CD14-positive monocyte (primary cell): ENCODE results near the gene TNFRSF13B. TPM values are rescaled to one million over a fixed set of nuclear protein-coding genes. Genes with fewer than 3 reads are reported as not detected.

ENCODE experiments used
- DNase-seq, 3 donors: peaks; one replicate each; pipeline ENCODE4 v3.0.0-alpha.2; 2011 to 2022
- H2AFZ ChIP-seq: 2 replicates; pipeline ENCODE4 v1.6.0; 2012; ENCODE audit warnings: mild to moderate bottlenecking, low read depth, low read length, inconsistent platforms; ENCODE audit not compliant: insufficient read depth, poor library complexity, severe bottlenecking
- H3K27ac ChIP-seq, 2 donors: 1 replicate in 1 of 2; 2 replicates in 1 of 2; pipeline ENCODE4 v1.5.1; 2012 to 2013; ENCODE audit warnings: low read length in 2 of 2, control low read depth in 1 of 2, inconsistent platforms in 1 of 2, low read depth in 1 of 2, mild to moderate bottlenecking in 1 of 2
- H3K27me3 ChIP-seq, 2 donors: one replicate each; pipeline versions ENCODE4 v1.6.0 to v1.6.1; 2011 to 2013; ENCODE audit warnings: low read length in 2 of 2; ENCODE audit not compliant: control insufficient read depth in 2 of 2, insufficient read depth in 2 of 2
- H3K36me3 ChIP-seq, 2 donors: replicated peaks in 1 of 2; 1 replicate in 1 of 2; 2 replicates in 1 of 2; pipeline versions ENCODE4 v1.5.1 to v1.6.1; 2012 to 2013; ENCODE audit warnings: low read length in 2 of 2, control low read depth in 1 of 2, inconsistent platforms in 1 of 2, mild to moderate bottlenecking in 1 of 2; ENCODE audit not compliant: insufficient read depth in 2 of 2, control insufficient read depth in 1 of 2
- H3K4me1 ChIP-seq, 2 donors: 1 replicate in 1 of 2; 2 replicates in 1 of 2; pipeline versions ENCODE4 v1.5.1 to v1.6.1; 2012 to 2013; ENCODE audit warnings: low read length in 2 of 2, control low read depth in 1 of 2, inconsistent platforms in 1 of 2, mild to moderate bottlenecking in 1 of 2, moderate library complexity in 1 of 2; ENCODE audit not compliant: insufficient read depth in 2 of 2, control insufficient read depth in 1 of 2
- H3K4me2 ChIP-seq: replicated peaks from 2 replicates; pipeline ENCODE3; 2012; ENCODE audit warnings: low read length, moderate library complexity, mild to moderate bottlenecking; ENCODE audit not compliant: poor library complexity, severe bottlenecking; ENCODE audit errors: extremely low read depth
- H3K4me3 ChIP-seq, 3 experiments: fragments of 200-600 bp in 1 of 3; sonication (generic) in 1 of 3; replicated peaks in 1 of 3; 1 replicate in 2 of 3; 2 replicates in 1 of 3; pipeline ENCODE4 v1.5.1; 2011 to 2013; ENCODE audit warnings: low read length in 3 of 3, mild to moderate bottlenecking in 3 of 3, control low read depth in 2 of 3, low read depth in 2 of 3, inconsistent platforms in 1 of 3, moderate library complexity in 1 of 3
- H3K79me2 ChIP-seq: 2 replicates; pipeline ENCODE4 v1.6.0; 2012; ENCODE audit warnings: mild to moderate bottlenecking, control low read depth, inconsistent platforms, low read length, moderate library complexity; ENCODE audit not compliant: insufficient read depth
- H3K9ac ChIP-seq: 2 replicates; pipeline ENCODE4 v1.6.0; 2017; ENCODE audit warnings: low read length, mild to moderate bottlenecking; ENCODE audit not compliant: insufficient read depth, poor library complexity, severe bottlenecking
- H3K9me3 ChIP-seq, 2 donors: replicated peaks in 1 of 2; 1 replicate in 1 of 2; 2 replicates in 1 of 2; pipeline versions ENCODE4 v1.5.1 to v1.6.1; 2012 to 2013; ENCODE audit warnings: low read length in 2 of 2, control low read depth in 1 of 2; ENCODE audit not compliant: control insufficient read depth in 1 of 2, insufficient read depth in 1 of 2
- H4K20me1 ChIP-seq: 2 replicates; pipeline ENCODE4 v1.6.0; 2012; ENCODE audit warnings: mild to moderate bottlenecking, low read length, control low read depth, moderate library complexity; ENCODE audit not compliant: insufficient read depth
- H3K27ac Mint-ChIP-seq, 7 donors: one replicate each; pipeline ENCODE4 v1.8.0; 2020; ENCODE audit warnings: mild to moderate bottlenecking in 7 of 7, mixed read lengths in 7 of 7, moderate library complexity in 6 of 7, inconsistent platforms in 2 of 7
- H3K27me3 Mint-ChIP-seq, 3 donors: one replicate each; pipeline ENCODE4 v1.8.0; 2021 to 2022; ENCODE audit warnings: low read depth in 3 of 3, mild to moderate bottlenecking in 3 of 3, mixed read lengths in 3 of 3, moderate library complexity in 3 of 3, inconsistent platforms in 1 of 3
- H3K36me3 Mint-ChIP-seq, 2 donors: one replicate each; pipeline ENCODE4 v1.8.0; 2020; ENCODE audit warnings: mixed read lengths in 2 of 2, inconsistent platforms in 1 of 2, mild to moderate bottlenecking in 1 of 2
- H3K4me1 Mint-ChIP-seq: one replicate; pipeline ENCODE4 v1.8.0; 2020; ENCODE audit warnings: mild to moderate bottlenecking, mixed read lengths
- H3K4me3 Mint-ChIP-seq, 2 donors: one replicate each; pipeline ENCODE4 v1.8.0; 2020; ENCODE audit warnings: mild to moderate bottlenecking in 2 of 2, mixed read lengths in 2 of 2, moderate library complexity in 1 of 2
- H3K9me3 Mint-ChIP-seq, 7 donors: one replicate each; pipeline ENCODE4 v1.8.0; 2020 to 2022; ENCODE audit warnings: mixed read lengths in 7 of 7, mild to moderate bottlenecking in 6 of 7, moderate library complexity in 6 of 7, inconsistent platforms in 2 of 7
- CTCF ChIP-seq: fragments of 200-600 bp; IDR thresholded peaks from one replicate; pipeline ENCODE4 v1.8.0; 2022; ENCODE audit warnings: antibody characterized with exemption, mild to moderate bottlenecking
- WGBS: methylation state at CpG from one replicate; pipeline ENCODE4 v1.1.5; 2013; ENCODE audit warnings: missing lambda C conversion rate; ENCODE audit not compliant: insufficient coverage; 5-methylcytosine and 5-hydroxymethylcytosine counted together
- intact Hi-C, 2 donors: fragments of 100-400 bp; cut with micrococcal nuclease; formaldehyde crosslinking; loops; one replicate each; pipeline versions ENCODE4 v1.15.0 to v1.15.1; 2023
- polyA plus RNA-seq, 3 donors: library from polyadenylated mRNA; depleted of rRNA in 1 of 3; unstranded in 2 of 3; stranded (reverse) in 1 of 3; fragments of 300-500 nt in 2 of 3; fragments of >200 nt in 1 of 3; fragmentation: Illumina TruSeq in 2 of 3; gene quantifications; 1 replicate in 2 of 3; 2 replicates in 1 of 3; pipeline ENCODE4 v1.2.3, GENCODE V29; 2012 to 2021

The TNFRSF13B gene
- polyA plus RNA-seq, 3 donors, result 0.21 to 0.47 TPM; not detected in 1

GRCh38 chr17:16938031-16938430, 33.9 kb downstream of the TNFRSF13B start:
- TF ChIP-seq CTCF, result no peak
- H2AFZ ChIP-seq, result no peak overlapping the region
- no peak overlapping the region for H3K9ac ChIP-seq
- no peak for DNase-seq
- H3K27ac ChIP-seq, result no peak overlapping the region
- H3K4me1 ChIP-seq, result no peaks in the 10 kb centered on the region
- no peaks in the 10 kb centered on the region for H4K20me1 ChIP-seq
- intact Hi-C loops, result no loop called here
- H3K79me2 ChIP-seq, result no peaks in the 10 kb centered on the region
- H3K4me1 Mint-ChIP-seq, result no peaks in the 10 kb centered on the region
- no peaks in the 10 kb centered on the region for H3K27me3 ChIP-seq
- H3K4me3 Mint-ChIP-seq, result no peak overlapping the region
- no peak overlapping the region for H3K4me3 ChIP-seq
- WGBS, result 88% methylated on average over 6 of the region's 10 CpGs
- H3K9me3 Mint-ChIP-seq, result no peaks in the 10 kb centered on the region
- peaks cover 0 to 15% (median 11%) of the 10 kb centered on the region in 3 donors for H3K27me3 Mint-ChIP-seq
- no peak overlapping the region for H3K27ac Mint-ChIP-seq
- H3K9me3 ChIP-seq, result no peaks in the 10 kb centered on the region
- no peaks in the 10 kb centered on the region for H3K36me3 ChIP-seq
- no peaks in the 10 kb centered on the region for H3K36me3 Mint-ChIP-seq
- no peak overlapping the region for H3K4me2 ChIP-seq

- no peak overlapping the region for H3K4me3 Mint-ChIP-seq
- intact Hi-C loops, result no loop called here
These were observed 34.5 kb downstream of the TNFRSF13B start for GRCh38 chr17:16937431-16937830.

More at GRCh38 chr17:16937431-16937830, 34.5 kb downstream of the TNFRSF13B start:
- Mint-ChIP-seq H3K27ac (no peak overlapping the region), H3K36me3 (no peaks in the 10 kb centered on the region), H3K4me1 (no peaks in the 10 kb centered on the region), H3K27me3 (peaks cover 0 to 17% (median 14%) of the 10 kb centered on the region in 3 donors), H3K9me3 (no peaks in the 10 kb centered on the region)
- H3K4me3 ChIP-seq, result no peak overlapping the region
- WGBS, result 91% methylated on average over 12 of the region's 17 CpGs
- H3K4me1 ChIP-seq, result no peaks in the 10 kb centered on the region
- no peak overlapping the region for H3K4me2 ChIP-seq
- no peaks in the 10 kb centered on the region for H3K27me3 ChIP-seq
- H2AFZ ChIP-seq, result no peak overlapping the region
- H4K20me1 ChIP-seq, result no peaks in the 10 kb centered on the region
- no peak overlapping the region for H3K9ac ChIP-seq
- no peaks in the 10 kb centered on the region for H3K9me3 ChIP-seq
- H3K36me3 ChIP-seq, result no peaks in the 10 kb centered on the region
- no peak overlapping the region for H3K27ac ChIP-seq
- DNase-seq, result no peak
- no peaks in the 10 kb centered on the region for H3K79me2 ChIP-seq
- no peak for TF ChIP-seq CTCF
